AG04449 (cell line): Measurements from ENCODE around the gene UROC1.

ENCODE experiments used
- CTCF ChIA-PET: fragments of 350-600 bp; formaldehyde crosslinking; extraction: SDS; loops from one replicate; lab custom pipeline; 2021; ENCODE audit warnings: antibody characterized with exemption; lab: Yijun Ruan, JAX
- POLR2A ChIA-PET: fragments of 400-600, 350-600 bp; formaldehyde crosslinking; extraction: SDS; loops from one replicate; lab custom pipeline; 2020; ENCODE audit warnings: antibody characterized with exemption, inconsistent platforms; lab: Yijun Ruan, JAX
- DNase-seq: peaks from one replicate; pipeline ENCODE4 v3.0.0-alpha.2; 2010; ENCODE audit warnings: low read depth, low spot score
- H3K4me3 ChIP-seq: 2 replicates; pipeline ENCODE4 v1.5.1; 2011; ENCODE audit warnings: low read depth, mild to moderate bottlenecking, control low read depth, low read length
- TF ChIP-seq, protein P1 (sequence below): IDR thresholded peaks from one replicate; pipeline ENCODE4 v1.5.1; 2011; ENCODE audit warnings: mild to moderate bottlenecking, moderate library complexity, low read length, control low read depth, inconsistent platforms; ENCODE audit not compliant: insufficient read depth; ENCODE audit errors: missing control alignments

UROC1 gene

DNA sequence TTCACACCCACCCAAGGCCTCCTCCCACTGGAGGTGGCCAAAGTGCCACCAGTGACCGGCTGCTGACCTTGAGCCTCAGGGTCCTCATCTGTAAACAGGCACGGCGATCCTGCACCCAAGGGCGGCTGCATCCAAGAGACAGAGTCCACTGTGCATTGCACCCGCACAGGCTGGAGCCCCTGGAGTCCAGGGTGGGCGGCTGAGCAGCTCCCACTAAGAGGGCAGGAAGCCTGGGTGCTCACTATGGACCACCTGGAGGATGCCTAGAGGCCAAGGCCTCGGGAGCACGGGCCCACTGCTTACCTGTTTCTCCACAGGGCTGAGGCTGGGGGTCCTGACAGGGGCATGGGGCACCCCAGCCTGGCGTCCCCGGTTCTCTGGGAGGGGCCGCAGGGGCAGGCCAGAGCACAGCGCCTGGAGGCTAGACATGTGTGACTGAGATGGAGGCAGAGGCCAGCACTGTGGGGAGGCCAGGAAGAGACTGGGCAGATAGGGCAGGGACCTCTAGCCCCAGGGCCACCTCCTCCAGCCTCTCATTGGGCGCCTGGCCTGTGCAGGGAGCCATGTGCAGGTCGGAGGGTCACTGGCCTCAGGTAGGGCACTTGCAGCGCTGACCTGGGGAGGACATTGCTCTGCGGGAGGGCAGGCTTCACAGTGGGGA is at the start of gene UROC1:
UROC1 (minus strand) TSS at position 483 of the 661 bp plus-strand sequence; CDS start at position 429, 54 bp downstream.
- no peak within 1 kb of the TSS for H3K4me3 ChIP-seq
- no peak for DNase-seq
- POLR2A ChIA-PET: no interaction called here
- TF ChIP-seq, protein P1, sequence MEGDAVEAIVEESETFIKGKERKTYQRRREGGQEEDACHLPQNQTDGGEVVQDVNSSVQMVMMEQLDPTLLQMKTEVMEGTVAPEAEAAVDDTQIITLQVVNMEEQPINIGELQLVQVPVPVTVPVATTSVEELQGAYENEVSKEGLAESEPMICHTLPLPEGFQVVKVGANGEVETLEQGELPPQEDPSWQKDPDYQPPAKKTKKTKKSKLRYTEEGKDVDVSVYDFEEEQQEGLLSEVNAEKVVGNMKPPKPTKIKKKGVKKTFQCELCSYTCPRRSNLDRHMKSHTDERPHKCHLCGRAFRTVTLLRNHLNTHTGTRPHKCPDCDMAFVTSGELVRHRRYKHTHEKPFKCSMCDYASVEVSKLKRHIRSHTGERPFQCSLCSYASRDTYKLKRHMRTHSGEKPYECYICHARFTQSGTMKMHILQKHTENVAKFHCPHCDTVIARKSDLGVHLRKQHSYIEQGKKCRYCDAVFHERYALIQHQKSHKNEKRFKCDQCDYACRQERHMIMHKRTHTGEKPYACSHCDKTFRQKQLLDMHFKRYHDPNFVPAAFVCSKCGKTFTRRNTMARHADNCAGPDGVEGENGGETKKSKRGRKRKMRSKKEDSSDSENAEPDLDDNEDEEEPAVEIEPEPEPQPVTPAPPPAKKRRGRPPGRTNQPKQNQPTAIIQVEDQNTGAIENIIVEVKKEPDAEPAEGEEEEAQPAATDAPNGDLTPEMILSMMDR: no peak
- CTCF ChIA-PET: interaction anchor here (1.7 to 2.4 kb wide), 2 partner anchors 384 to 1031 kb away, joined by 5 read pairs; no protein-coding TSS in a partner anchor

DNA sequence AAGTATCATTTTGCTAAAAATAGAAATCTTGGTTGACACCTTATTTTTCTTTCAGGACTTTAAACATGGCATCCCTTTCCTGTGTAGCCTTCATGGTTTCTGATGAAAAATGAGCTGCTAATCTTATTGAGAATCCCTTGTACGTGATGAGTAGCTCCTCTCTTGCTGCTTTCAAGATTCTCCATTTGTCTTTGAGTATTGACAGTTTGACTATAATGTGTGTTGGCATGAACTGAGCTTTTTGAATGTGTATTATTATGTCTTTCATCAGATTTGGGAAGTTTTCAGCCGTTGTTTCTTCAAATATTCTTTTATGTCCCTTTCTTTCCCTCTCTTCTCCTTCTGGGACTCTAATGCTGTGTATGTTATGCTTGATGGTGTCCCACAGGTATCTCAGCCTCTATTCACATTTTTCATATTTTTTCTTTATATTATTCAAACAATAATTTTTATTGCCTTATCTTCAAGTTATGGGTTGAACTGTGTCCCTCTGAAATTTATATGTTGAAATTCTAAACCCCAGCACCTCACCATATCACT is 45.2 kb upstream of the UROC1 start:
- TF ChIP-seq, protein P1: no peak
- no peak for DNase-seq
- ChIA-PET POLR2A (no interaction called here), CTCF (interaction anchor here (1.2 kb wide), 1 partner anchor 40 kb away, joined by 3 read pairs; no protein-coding TSS in a partner anchor)
- H3K4me3 ChIP-seq: no peak overlapping the region

DNA sequence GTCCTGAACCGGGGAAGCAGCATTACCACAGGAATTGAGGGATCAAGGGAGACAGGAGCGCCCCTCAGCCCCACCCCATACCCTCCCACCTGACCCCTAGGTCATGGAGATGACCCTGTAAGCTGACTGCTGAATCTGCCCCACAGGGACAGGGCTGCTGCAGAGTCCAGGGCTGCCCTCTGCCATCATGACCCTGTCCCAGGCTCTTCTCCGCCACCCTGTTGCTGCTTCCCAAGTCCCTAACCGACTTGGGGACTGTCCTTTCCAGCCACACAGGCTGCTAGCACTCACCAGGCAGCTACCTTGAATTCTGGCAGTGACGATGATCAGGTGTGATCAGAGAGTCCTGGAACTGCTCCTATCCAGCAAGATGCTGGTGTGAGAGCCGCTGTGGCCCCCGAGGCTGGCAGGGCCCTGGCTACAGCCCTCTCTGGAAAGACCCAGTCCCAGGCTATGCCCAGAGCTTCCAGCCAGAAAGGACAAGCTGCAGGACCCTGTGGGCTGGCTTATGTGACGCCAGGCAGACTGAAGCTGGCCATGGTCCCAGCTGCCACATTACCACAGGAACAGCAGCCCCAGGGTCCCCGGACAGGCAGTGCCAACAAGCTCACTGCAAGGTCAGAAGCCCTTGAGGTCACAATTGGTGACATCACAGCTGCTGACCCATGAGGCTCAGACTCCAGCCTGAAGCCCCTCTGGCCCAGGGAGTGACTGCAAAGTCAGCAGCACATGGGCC is 40.9 kb upstream of the UROC1 start, which contains the start of gene C3orf22:
C3orf22 (minus strand) TSS at position 597 of the 736 bp plus-strand sequence. CDS start 5,542 bp downstream, outside the sequence.
- ChIA-PET CTCF (interaction anchor here (0.8 kb wide), 1 partner anchor 36 kb away, joined by 3 read pairs; no protein-coding TSS in a partner anchor), POLR2A (no interaction called here)
- no peak within 1 kb of the TSS for H3K4me3 ChIP-seq
- no peak for DNase-seq
- TF ChIP-seq, protein P1: no peak

DNA sequence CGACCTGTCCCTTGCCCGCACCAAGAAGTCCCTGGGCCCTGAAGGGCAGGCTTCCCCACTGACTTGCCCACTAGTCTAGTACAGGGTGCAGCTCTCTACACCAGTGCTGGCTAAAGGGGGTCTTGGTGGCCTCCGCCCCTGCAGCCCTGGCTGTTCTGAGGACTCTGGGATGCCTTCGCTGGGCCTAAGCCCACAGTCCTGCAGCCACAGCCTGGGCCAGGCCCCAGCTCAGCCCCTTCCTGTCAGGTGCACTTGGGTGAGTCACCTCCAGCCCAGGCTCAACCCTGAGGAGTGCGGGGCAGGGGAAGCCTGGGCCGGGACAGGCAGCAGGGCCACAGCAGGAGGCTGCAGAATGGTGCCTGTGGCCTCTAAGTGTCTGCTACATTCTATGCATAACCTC is 40.2 kb upstream of the UROC1 start:
- TF ChIP-seq, protein P1: no peak
- CTCF ChIA-PET: no interaction called here
- POLR2A ChIA-PET: no interaction called here
- H3K4me3 ChIP-seq: no peak overlapping the region
- no peak for DNase-seq

DNA sequence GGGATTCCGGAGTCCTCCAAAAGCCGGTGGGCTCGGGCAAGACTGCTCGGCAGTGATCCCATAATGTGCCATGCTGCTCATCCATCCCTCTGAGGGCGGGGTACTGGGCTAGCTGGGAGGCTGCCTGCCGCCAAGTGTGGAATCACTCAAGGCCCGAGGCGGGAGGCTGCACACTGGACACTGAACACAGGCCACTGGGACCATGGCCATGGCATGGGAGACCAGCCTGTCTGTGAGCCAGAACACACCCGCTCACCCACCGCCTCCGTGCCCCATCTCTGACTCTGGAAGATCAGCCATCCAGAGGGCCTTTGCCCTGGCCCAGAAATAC is 39.8 kb upstream of the UROC1 start:
- ChIA-PET CTCF (no interaction called here), POLR2A (no interaction called here)
- DNase-seq: no peak
- no peak overlapping the region for H3K4me3 ChIP-seq
- TF ChIP-seq, protein P1: no peak
